GM18870 (cell line): ENCODE measurements around the gene GCA.

ENCODE experiments used
- ATAC-seq: cut with Tn5 transposase; IDR thresholded peaks from one replicate; pipeline ENCODE4 v1.9.1; 2021; ENCODE audit warnings: moderate library complexity; ENCODE audit not compliant: unreplicated experiment

The GCA gene, protein sequence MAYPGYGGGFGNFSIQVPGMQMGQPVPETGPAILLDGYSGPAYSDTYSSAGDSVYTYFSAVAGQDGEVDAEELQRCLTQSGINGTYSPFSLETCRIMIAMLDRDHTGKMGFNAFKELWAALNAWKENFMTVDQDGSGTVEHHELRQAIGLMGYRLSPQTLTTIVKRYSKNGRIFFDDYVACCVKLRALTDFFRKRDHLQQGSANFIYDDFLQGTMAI

DNA sequence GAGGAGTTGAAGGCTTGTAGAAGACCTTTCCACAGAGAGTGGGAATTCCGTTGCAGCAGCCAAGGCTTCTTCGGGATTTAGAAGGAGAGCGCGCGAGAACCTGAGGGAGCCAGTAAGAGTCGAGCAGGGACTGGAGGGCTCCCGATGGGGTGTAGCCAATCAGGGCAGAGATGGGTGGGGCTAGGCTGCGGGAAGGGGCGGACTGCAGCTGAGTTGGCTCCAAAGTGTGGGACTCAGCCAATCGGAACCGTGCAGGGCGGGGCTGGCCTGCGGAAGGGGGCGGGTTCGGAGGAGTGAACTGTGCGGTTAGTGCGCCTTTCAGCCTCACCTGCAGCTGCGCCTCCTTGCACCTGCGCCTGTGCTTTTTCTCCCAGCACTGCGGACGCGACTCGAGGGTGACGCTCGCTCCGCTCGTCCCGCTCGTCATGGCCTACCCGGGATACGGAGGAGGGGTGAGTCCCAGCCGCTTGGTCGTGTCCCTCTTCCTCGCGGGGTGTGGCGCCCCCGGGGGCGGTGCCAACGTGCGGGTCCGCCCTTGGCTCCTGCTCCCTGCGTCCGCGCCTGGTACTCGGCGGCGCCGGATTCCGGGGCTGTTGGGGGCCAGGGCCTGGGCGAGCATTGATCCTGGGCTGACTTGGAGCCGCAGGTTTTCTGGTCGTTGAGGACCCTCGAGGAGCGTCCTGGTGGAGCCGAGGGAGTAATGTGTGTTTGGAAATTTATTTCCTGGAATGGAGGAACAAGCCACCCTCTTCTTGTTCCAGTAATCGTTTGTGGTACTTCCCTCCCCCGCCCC is at the start of gene GCA:
Gene GCA (plus strand): TSS at position 309 of the 793 bp plus-strand sequence. CDS start 117 bp downstream, at position 426.
- ATAC-seq, result peak; percentile 96

DNA sequence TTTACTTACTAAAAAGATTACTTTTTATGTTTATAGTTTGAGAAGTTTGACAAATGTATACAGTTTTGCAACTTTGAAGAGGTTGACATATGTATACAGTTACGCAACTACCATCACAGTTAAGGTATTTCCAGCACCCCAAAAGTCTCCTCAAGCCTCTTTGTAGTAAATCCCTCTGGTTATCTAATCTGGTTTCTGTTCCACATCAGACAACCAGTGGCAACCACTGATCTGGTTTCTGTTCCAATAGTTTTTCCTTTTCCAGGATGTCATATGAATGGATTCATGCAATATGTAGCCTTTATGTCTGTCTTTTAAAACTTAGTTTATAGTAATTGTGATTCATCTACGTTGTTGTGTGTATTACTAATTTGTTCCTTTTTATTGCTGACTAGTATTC is 48.9 kb upstream of the GCA start:
- ATAC-seq, result no peak

DNA sequence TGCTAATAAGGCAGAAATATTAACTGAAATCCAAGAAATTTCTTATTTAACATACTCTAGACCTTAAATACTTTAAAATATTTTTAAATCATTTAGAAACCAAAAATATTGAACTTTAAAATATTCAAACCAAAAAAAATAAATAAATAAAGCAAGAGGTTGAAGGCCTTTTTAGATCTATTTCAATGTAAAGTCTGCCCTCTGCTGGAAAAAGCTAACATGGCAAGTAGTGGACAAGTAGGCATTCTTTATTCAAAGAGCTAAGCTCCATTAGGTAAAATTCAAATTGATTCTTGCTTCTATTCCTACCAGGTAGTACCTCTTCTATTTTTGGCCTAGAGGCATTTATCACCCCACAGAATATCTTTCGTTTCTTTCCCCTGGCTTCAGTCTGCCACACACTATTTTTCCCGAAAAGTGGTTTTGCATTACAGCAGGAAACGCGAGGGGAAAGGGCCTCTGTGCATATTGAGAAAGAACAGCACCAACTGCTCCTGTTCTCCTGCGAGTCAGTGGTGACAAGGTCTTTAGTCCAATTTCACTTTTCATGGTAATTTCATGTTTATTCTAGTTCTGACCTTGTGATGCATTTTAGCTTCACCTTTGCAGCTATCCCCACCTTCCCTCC is 45.9 kb upstream of the GCA start:
- peak; percentile 61 for ATAC-seq

DNA sequence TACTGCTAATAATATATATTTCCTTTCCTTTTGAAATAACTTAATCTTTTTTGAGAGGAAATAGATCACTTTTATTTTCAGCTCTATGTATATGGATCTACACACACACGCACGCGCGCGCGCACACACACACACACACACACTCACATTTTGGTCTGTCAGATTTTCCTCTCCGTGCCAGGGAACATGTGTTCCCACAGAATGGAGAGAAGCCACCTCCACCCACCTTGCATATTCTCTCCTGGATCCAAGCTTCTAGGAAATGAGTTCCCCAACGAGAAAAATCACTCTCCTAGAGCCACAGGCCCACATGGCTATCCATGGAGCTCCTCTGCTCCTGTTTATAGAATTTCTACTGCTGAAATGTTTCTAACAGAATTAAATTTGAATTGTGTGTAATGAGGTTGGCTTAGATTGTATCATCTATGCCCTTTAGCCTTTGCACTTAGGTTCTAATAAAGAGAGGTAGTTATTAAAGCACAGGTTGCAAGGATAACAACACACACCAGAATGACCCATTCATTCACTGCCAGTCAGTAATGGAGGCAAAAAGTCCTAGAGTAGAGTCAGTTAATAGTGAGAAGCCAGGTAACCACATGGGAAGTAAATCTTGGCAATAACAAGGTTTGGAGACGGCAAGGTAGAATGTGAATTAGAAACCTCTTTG is 45.1 kb upstream of the GCA start:
- ATAC-seq, result no peak

DNA sequence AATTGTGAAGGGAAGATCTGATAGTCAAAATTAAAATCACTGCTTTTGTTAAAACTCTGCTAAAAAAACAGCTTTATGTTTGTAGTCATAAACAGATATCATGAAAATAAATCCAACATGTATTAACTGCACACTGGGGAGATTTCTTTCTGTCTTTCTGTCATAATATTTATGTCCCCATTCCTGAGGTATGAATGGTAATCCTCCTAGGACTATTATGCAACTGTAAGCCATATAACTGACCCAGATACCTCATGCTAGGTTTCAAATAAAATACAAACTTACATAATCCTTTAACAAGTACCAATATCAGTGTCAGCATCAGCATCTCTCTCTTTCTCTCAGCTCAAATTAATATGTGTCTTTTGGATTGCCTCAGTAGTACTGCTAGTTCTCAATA is 43.7 kb upstream of the GCA start:
- no peak for ATAC-seq

DNA sequence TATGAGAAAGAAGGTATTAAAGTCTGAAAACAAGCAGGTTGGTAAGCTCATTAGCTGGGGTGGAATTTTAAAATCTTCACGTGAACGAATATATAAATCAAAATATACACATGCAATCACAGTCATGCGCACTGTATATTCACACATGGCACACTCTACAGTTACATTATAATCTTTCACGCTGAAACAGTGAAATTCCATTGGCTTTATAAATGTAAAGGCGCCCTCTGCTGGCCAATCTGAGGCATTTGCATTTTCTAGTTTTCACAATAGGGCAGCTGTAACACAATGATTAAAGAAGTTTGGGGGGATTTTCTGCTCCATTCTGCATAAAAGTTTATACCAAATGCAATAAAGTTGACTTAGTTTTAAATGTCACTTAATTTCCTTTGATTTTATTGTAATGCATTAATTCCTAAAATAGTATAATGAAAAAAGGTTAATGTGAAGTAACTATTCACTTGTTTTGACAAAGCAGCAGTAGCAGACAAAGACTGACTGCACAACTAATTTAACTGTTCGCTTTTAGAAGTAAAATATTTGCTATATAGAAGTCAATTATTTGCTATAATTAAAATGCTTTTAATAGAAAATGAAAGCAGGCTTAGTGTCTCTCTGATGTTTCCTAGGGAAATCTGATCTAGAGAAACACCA is 42.7 kb upstream of the GCA start:
- ATAC-seq, result peak; percentile 74

DNA sequence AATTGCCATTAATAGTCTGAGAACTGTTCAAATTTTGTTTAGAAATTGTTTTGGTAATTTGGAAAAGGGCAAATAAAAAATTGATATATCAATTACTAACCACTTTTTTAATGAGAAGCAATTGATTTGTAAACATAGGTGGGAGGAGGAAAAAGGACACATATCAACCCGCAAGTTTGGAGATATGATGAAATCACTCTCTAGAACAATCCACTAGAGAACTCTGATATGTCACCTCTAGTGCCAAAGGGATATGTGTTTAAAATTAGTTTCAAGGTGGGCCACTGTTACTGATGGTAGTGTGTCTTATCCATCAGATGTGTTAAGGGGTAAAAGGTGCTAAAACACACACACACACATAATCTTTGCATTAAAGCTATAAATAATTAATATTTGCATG is 42.1 kb upstream of the GCA start:
- no peak for ATAC-seq

DNA sequence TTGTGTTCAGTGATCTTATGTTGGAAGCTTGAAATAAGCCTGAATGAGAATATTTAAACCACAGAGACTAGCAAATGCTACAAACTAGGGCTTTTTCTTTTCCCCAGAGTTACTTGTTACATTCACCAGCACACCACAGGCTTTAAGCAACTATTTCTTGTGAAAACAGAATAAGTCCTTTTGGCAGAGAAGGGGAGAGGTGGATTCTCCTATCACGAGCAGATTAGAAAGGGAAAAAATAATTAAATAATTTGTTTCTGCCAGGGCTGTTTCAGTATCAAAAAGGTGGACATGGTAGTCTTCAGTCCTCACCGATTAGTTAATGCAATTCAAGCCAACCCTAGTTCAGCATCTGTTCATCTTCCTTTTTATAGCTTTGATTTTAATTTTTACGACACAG is 38.0 kb upstream of the GCA start:
- no peak for ATAC-seq

DNA sequence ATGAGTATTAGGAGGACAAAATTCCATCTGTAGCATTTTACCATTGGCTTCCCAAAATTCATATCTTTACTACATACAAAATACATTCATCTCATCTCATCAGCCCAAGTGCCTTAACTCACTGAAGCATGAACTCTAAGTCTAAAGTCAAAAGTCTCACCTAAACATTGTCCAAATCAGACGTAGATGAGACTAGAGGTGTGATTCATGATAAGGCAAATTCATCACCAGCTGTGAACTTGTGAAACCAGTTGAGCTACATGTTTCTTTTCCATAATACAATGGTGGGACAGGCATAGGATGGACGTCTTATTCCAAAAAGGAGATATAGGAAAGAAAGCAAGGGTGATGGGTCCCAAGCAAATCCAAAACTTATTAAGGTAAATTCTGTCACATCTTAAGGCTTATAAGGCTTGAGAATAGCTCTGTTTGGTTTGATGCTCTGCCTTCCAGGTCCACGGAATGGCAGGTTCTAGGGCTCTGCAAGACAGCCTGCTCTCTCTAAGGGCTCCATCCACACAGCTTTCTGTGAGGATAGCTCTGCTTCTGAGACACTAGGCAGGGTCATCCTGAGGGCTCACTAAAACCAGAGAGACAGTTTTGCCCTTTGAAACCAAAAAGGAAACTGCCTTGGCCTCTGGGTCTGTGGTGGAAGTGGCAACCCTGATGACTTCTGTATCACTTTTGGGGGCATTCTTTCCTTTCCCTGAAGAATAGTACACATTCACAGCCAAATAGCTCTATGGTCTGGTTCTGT is 35.0 kb upstream of the GCA start:
- peak; percentile 63 for ATAC-seq

DNA sequence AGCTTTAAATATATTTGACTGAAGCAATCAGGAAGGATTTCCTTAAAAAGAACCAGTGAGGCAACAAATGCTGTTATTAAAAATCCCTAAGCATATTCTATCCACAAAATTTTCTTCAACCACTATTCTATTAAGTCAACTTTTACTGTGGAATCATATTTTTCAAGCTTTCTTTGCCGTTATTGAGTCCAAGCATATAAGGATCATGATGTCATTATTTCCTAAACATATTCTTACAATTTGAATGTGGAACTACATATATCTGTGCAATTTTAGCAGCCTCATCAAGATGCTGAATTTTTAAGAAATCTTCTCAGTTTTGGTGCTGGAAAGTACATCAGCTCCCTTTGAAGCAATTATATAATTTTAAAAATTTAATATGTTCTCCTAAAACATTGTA is 31.1 kb upstream of the GCA start:
- no peak for ATAC-seq

DNA sequence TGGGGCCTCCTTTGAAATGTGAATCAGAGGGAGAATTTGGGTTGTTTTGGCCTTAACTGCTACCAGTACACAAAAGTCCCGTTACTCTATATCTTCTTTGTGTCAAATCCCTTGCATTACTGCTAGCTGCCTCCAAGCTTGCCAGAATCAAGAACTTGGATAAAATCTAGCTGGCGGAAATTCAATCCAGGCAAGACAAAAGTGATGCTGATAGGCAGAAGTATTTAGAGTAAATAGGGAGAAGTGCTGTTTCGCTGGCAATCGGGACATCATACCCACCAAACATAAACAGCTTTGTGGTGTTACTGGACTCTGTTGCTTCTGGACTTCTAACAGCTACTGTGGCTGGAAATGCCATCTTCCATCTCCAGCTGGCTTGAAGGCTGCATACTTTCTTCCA is 28.0 kb upstream of the GCA start:
- ATAC-seq, result no peak

DNA sequence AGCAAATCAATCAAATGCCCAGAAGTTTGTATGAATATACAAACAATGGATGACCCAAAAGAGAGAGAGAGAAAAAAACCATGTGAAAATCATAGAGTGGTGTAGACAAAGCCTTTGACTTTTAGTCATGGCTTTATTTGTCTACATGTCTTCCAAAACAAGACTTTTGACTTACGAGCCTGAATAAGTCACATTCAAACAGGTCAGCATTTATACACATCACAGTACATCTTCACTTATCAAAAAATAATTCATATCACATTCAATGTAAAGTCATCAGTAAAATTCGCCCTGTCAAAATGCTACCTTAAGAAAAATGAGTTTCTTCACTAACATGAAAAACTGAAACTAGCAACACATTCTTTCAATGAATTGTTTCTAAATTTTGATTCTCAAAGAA is 27.3 kb upstream of the GCA start:
- ATAC-seq, result no peak

DNA sequence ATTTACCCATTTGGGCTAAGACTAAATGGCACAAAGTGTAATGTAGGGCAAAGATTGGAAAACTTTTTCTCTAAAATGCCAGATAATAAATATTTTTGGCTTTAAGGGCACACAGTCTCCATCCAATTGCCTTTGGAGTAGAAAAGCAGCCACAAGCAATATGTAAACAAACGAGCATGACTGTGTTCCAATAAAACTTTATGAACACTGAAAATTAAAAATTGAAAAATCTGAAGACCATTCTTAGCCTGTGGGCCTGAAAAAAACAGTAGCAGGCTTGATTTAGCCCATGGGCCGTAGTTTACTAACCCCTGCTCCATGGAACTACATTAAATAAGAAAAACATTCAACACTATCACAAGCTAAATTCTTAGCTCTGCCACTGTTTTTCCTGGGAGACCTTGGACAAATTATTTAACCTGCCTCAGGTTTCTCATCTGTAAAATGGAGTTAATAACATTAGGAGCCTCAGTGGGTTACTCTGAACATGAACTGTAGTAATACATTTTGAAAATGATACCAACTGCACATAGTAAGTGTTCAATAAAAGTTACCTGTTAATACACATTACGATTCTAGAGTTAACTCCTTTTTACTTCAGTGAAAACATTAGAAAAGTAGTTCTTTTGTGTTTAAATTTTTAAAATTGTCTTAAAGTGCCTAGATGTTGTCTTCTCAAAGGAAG is 26.7 kb upstream of the GCA start:
- no peak for ATAC-seq

DNA sequence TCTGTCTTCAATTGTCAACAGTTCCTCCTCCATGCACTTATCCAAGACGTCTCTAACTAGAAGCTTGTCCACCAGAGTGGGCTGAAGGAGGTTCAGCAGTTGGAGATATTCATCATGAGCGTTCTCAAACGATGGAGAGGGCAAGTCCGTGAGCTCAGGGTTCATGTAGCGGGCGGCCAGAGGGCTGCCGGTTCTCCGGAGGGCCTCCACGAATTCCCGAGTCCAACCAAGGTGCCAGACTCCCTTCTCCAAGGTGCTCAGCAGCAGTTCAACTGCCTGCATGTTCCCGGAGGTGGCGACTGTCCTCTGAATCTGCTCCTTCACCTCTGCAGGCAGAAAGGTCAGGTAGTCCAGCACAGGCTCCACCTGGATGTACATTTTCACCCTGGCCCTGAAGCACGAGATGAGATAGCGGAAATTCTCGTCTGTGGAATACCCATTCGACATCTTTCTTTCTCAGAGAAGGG is 26.0 kb upstream of the GCA start:
- peak; percentile 0 for ATAC-seq

DNA sequence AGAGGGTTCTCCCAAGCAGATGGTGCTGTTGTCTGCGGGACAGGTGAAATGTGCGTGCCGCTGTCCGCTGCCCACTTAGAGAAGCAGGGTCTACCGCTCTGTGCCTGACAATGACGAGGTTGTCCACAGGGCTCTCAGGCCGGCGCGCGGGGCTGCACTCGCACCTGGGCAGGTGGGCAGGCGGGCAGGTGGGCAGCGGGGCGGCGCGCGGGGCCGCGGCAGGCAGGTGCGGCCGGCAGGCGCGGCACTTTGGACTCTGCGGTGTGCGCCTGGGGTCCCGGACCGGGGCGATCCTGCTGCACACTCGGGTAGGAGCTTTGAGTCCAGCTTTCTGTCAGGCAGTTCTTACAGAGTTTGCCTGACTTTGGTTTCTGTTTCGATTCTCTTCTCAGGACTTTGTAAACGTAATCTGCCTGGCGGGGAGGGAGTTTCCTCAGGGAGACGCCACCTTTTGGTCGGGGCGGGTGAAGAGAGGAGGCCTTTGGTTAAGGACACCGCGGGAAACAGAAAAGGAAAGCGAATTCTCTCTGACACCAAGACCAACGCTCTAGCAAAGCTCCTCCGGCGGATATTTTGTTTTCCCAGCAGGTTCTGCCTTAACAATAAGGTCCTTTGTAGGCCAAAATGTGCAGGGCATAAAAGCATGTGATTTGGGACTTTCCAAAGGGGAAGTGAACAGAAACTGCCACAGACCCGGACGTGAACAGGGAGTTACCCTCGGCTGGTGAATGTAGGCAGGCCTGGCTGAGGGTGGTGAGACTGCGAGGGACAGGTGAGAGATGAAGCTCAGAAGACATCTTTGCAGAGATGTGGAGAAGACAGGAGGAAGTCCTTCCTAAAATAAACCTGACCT is 25.4 kb upstream of the GCA start, which contains the start of gene IFIH1:
Gene IFIH1 (minus strand): TSS at position 357 of the 853 bp plus-strand sequence. CDS start 377 bp downstream, outside the sequence.
- peak; percentile 87 for ATAC-seq

DNA sequence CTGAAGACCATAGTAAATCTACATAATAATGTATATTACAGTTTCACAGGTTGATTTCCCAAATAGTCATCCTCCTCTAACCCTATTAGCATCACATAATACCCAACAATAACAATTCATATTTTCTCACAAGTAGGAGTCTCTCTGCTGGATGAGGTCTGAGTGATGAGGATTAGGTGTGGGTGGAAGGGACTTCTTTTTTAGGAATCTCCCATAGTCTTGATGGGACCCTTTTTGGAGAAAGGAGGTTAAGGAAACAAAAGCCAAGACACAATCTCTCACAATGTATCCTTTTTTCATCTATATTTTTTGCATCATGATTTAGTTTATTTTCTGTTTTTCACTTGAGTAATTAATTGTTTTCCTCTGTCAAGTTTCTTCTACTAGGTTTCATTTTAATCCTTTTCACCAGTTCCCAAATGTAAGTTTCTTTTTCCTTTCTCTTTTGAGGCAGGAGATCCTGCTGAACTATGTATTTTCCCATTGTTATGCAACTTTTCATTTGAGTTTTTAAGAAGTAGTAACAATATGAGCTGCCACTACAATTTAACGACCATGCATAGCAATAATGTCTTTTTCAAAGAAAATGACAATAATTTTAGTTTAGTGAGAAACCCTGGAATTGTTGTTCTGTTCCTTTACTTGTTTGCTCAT is 22.9 kb upstream of the GCA start:
- no peak for ATAC-seq

DNA sequence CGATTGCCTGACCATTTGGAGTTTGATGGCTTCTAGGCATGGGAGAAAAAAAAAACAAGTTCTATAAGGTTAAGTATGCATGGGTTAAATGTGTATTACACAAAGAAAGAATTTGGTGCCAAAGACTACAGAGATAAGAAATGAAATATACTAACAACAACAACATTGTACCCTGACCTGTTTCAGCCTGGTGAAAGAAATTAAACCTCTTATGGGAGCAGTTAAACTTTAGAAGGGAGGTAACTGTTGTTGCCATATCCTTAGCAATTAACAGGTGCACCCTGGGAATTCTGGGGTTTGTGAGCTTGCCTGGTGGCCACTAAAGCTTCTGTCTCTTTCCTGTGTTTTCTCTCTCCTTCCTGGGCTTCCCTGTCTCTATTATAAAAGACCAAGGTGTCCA is 19.0 kb upstream of the GCA start:
- ATAC-seq, result no peak

DNA sequence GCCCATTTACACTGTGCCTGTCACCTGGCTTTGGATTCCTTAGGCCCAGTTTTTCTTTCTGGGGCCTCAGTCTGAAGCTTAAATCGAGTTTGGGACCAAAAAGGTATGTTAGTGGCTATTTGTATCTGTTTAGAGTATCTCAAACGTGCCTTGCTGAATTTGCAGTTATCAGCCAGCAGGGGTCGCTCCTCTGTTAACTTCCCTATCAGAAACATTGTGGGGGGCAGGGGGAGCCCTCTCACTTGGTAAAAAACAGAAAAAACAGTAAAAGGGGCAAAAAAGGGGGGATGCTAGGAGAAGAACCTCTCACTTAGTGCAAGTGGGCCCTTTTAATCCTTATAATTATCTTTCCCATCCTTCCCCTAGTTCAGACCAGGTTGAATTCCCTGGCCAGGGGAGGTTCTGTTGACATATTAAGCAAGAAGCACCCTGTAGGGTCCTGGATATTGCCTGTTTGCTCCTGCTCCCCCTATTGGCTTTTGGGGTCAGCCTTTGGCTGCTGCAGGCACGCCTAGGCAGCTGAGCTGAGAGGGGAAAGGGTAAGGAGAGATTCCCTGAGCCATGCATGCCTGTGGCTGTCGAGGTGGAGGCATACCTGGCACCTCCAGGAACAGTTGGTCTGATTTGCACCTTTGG is 16.7 kb upstream of the GCA start:
- ATAC-seq, result no peak
